Stimulated activated CD4-positive, alpha-beta T cell treated with anti-CD3 and anti-CD28 coated beads, Interleukin-2, amount 100 ng/mL, for 48 hours (primary cell): Measurements from ENCODE around the gene ERH.
"Not testable (repeated sequence)": the region's sequence is repeated elsewhere in the genome, so short reads cannot be mapped to it uniquely, and the experiment has no call there.

Source experiments
- DNase-seq, 2 donors: peaks; one replicate each; pipeline ENCODE4 v3.0.0-alpha.2; 2020

ERH gene

GRCh38 chr14:69398053-69398817 is at the start of gene ERH, which contains the start of gene SLC39A9:
Gene ERH, minus strand, starts transcription at chr14:69398299. Its CDS starts 66 bp downstream, at chr14:69398233.
Gene SLC39A9, plus strand, starts transcription at chr14:69398692. Its CDS starts 678 bp downstream, at chr14:69399370.
- DNase-seq = peak; percentile 84 to 86

GRCh38 chr14:69443296-69443805 is 45.3 kb upstream of the ERH start:
- no peak for DNase-seq

GRCh38 chr14:69441948-69442347 is 43.8 kb upstream of the ERH start:
- no peak for DNase-seq

GRCh38 chr14:69439521-69440270 is 41.6 kb upstream of the ERH start:
- no peak for DNase-seq

GRCh38 chr14:69432364-69432763 is 34.3 kb upstream of the ERH start:
- no peak for DNase-seq

GRCh38 chr14:69430306-69430939 is 32.3 kb upstream of the ERH start:
- no peak for DNase-seq

- DNase-seq = no peak
Measured at GRCh38 chr14:69429643-69430042, 31.5 kb upstream of the ERH start.

- DNase-seq = no peak
Measured at GRCh38 chr14:69428289-69428998, 30.3 kb upstream of the ERH start.

GRCh38 chr14:69427596-69427995 is 29.5 kb upstream of the ERH start:
- no peak for DNase-seq

GRCh38 chr14:69424149-69424923 is 26.2 kb upstream of the ERH start:
- no peak for DNase-seq

- DNase-seq = no peak
Measured at GRCh38 chr14:69423279-69423678, 25.2 kb upstream of the ERH start.

GRCh38 chr14:69416087-69416486 is 18.0 kb upstream of the ERH start:
- not testable (repeated sequence) for DNase-seq

GRCh38 chr14:69413483-69413882 is 15.4 kb upstream of the ERH start:
- DNase-seq = no peak

GRCh38 chr14:69408331-69408960 is 10.3 kb upstream of the ERH start:
- DNase-seq = no peak

- no peak for DNase-seq
Measured at GRCh38 chr14:69405762-69406161, 7.7 kb upstream of the ERH start.

- no peak for DNase-seq
Measured at GRCh38 chr14:69404883-69405282, 6.8 kb upstream of the ERH start.

- DNase-seq = no peak
Measured at GRCh38 chr14:69404478-69404877, 6.4 kb upstream of the ERH start.

GRCh38 chr14:69401841-69402240 is 3.7 kb upstream of the ERH start:
- DNase-seq = no peak

- no peak for DNase-seq
Measured at GRCh38 chr14:69400154-69400553, 2.1 kb upstream of the ERH start.

GRCh38 chr14:69399750-69400149 is 1.7 kb upstream of the ERH start:
- no peak for DNase-seq

GRCh38 chr14:69398818-69399210 is 715 bp upstream of the ERH start:
- DNase-seq = no peak

- DNase-seq = no peak
Measured at GRCh38 chr14:69395929-69396328, 2.2 kb downstream of the ERH start.
